K562 (cell line): Measurements from ENCODE around the gene TMSB4Y.

ENCODE experiments used
- JUN ChIP-seq, 2 experiments: sonication (generic) in 1 of 2; formaldehyde crosslinking in 1 of 2; IDR thresholded peaks; 2 replicates each; pipeline versions ENCODE4 v1.6.1 to v1.8.0; 2012 to 2022; ENCODE audit warnings: borderline replicate concordance in 2 of 2, mild to moderate bottlenecking in 2 of 2, improper control_type of control experiment in 1 of 2, low read depth in 1 of 2, low read length in 1 of 2, missing genetic modification reagents in 1 of 2
- MYNN ChIP-seq, 2 experiments: sonication (generic); formaldehyde crosslinking in 1 of 2; IDR thresholded peaks; 2 replicates each; pipeline versions ENCODE4 v1.5.0 to v1.6.1; 2016 to 2020; ENCODE audit warnings: antibody characterized with exemption in 1 of 2, missing genetic modification reagents in 1 of 2
- SMAD1 ChIP-seq: fragments of 150-350 bp; IDR thresholded peaks from 2 replicates; pipeline ENCODE4 v1.6.1; 2014; ENCODE audit warnings: low read length, low read depth; ENCODE audit not compliant: partially characterized antibody
- ZNF239 ChIP-seq: fragments of 250-450 bp; sonication (Bioruptor Pico); IDR thresholded peaks from 2 replicates; pipeline ENCODE4 v1.4.0; 2020; ENCODE audit warnings: mild to moderate bottlenecking

- no peak for TF ChIP-seq SMAD1
- no peak for TF ChIP-seq JUN (IDR thresholded peaks at IDR 0.05; ENCODE audit: borderline replicate concordance, low read depth, low read length)
- TF ChIP-seq JUN (CRISPR knock-in tag; IDR thresholded peaks at IDR 0.05; ENCODE audit: borderline replicate concordance) = no peak
- TF ChIP-seq ZNF239 (CRISPR knock-in tag) = no peak
- no peak for TF ChIP-seq MYNN (IDR thresholded peaks at IDR 0.05)
- TF ChIP-seq MYNN (CRISPR knock-in tag; IDR thresholded peaks at IDR 0.05) = no peak
Observed at GRCh38 chrY:13671122-13671521, 32.6 kb upstream of the TMSB4Y start.
